Naive thymus-derived CD4-positive, alpha-beta T cell (primary cell): ENCODE data around the gene IKBKE. TPM values are rescaled to one million over a fixed set of nuclear protein-coding genes. Genes with fewer than 3 reads are reported as not detected.

ENCODE experiments used
- ATAC-seq: fragments of 150-1000 bp; cut with Tn5 transposase; 2 replicates; pipeline ENCODE4 v1.10.0; 2021; ENCODE audit warnings: mild to moderate bottlenecking, moderate library complexity
- CTCF ChIA-PET: fragments of 350-600 bp; sonication (Branson Sonifier 250); formaldehyde crosslinking; loops from one replicate; lab custom pipeline; 2021; ENCODE audit warnings: antibody characterized with exemption; lab: Charles Lee
- POLR2A ChIA-PET: fragments of 350-600 bp; sonication (Branson Sonifier 250); formaldehyde crosslinking; loops from one replicate; lab custom pipeline; 2021; ENCODE audit warnings: antibody characterized with exemption, inconsistent platforms; lab: Charles Lee
- DNase-seq, 9 donors: peaks; one replicate each; pipeline versions ENCODE4 v3.0.0 to v3.0.0-alpha.2; 2020 to 2022; ENCODE audit warnings: mixed read lengths in 1 of 9
- H3K27ac ChIP-seq: one replicate; pipeline ENCODE4 v1.7.0; 2013; ENCODE audit warnings: mild to moderate bottlenecking, low read depth, low read length, moderate library complexity
- H3K27me3 ChIP-seq, 2 donors: one replicate each; pipeline ENCODE4 v1.7.0; 2013; ENCODE audit warnings: low read length in 2 of 2, mild to moderate bottlenecking in 2 of 2, moderate library complexity in 2 of 2; ENCODE audit not compliant: control insufficient read depth in 2 of 2, insufficient read depth in 2 of 2
- H3K36me3 ChIP-seq, 3 experiments: 1 replicate in 2 of 3; 2 replicates in 1 of 3; pipeline ENCODE4 v1.7.0; 2013; ENCODE audit warnings: low read length in 3 of 3, mild to moderate bottlenecking in 3 of 3, moderate library complexity in 1 of 3; ENCODE audit not compliant: insufficient read depth in 3 of 3, control insufficient read depth in 2 of 3
- H3K4me1 ChIP-seq, 2 donors: one replicate each; pipeline ENCODE4 v1.7.0; 2013; ENCODE audit warnings: low read length in 2 of 2, mild to moderate bottlenecking in 2 of 2, moderate library complexity in 1 of 2; ENCODE audit not compliant: control insufficient read depth in 2 of 2, insufficient read depth in 2 of 2
- H3K4me3 ChIP-seq: 2 replicates; pipeline ENCODE4 v1.7.0; 2013; ENCODE audit warnings: mild to moderate bottlenecking, low read length
- H3K9me3 ChIP-seq, 3 experiments: 1 replicate in 2 of 3; 2 replicates in 1 of 3; pipeline ENCODE4 v1.7.0; 2013; ENCODE audit warnings: low read length in 3 of 3; ENCODE audit not compliant: control insufficient read depth in 2 of 3
- H3K27ac Mint-ChIP-seq, 9 donors: one replicate each; pipeline ENCODE4 v1.8.0; 2020 to 2022; ENCODE audit warnings: mixed read lengths in 9 of 9, mild to moderate bottlenecking in 8 of 9, moderate library complexity in 5 of 9, inconsistent platforms in 2 of 9
- H3K27me3 Mint-ChIP-seq, 5 donors: one replicate each; pipeline ENCODE4 v1.8.0; 2021 to 2022; ENCODE audit warnings: mixed read lengths in 5 of 5, mild to moderate bottlenecking in 1 of 5
- H3K36me3 Mint-ChIP-seq, 5 donors: one replicate each; pipeline ENCODE4 v1.8.0; 2020 to 2022; ENCODE audit warnings: mixed read lengths in 5 of 5, mild to moderate bottlenecking in 3 of 5, inconsistent platforms in 1 of 5
- H3K4me1 Mint-ChIP-seq, 7 donors: one replicate each; pipeline ENCODE4 v1.8.0; 2020 to 2022; ENCODE audit warnings: mixed read lengths in 7 of 7, mild to moderate bottlenecking in 3 of 7, inconsistent platforms in 1 of 7
- H3K4me3 Mint-ChIP-seq, 10 donors: one replicate each; pipeline ENCODE4 v1.8.0; 2020 to 2022; ENCODE audit warnings: mild to moderate bottlenecking in 10 of 10, mixed read lengths in 10 of 10, moderate library complexity in 6 of 10, inconsistent platforms in 2 of 10
- H3K9me3 Mint-ChIP-seq, 11 donors: one replicate each; pipeline ENCODE4 v1.8.0; 2020 to 2022; ENCODE audit warnings: mixed read lengths in 11 of 11, mild to moderate bottlenecking in 4 of 11, inconsistent platforms in 1 of 11, moderate library complexity in 1 of 11
- intact Hi-C, 2 donors: fragments of 100-400 bp; cut with micrococcal nuclease; formaldehyde crosslinking; loops; one replicate each; pipeline ENCODE4 v1.15.1; 2023
- polyA plus RNA-seq, 2 donors: library from polyadenylated mRNA; unstranded; fragments of 300-500 nt; fragmentation: Illumina TruSeq; gene quantifications; one replicate each; pipeline ENCODE4 v1.2.3, GENCODE V29; 2021
- total RNA-seq, 6 experiments: library from RNA in 5 of 6; stranded (reverse) in 5 of 6; gene quantifications; 1 replicate in 5 of 6; 2 replicates in 1 of 6; pipeline ENCODE4 v1.2.3 and lab custom pipeline; 2021 to 2026

The IKBKE gene
- total and polyA plus RNA-seq, 7 experiments from 2014 or later, result 32.5 to 177 (median 60.4) TPM

DNA sequence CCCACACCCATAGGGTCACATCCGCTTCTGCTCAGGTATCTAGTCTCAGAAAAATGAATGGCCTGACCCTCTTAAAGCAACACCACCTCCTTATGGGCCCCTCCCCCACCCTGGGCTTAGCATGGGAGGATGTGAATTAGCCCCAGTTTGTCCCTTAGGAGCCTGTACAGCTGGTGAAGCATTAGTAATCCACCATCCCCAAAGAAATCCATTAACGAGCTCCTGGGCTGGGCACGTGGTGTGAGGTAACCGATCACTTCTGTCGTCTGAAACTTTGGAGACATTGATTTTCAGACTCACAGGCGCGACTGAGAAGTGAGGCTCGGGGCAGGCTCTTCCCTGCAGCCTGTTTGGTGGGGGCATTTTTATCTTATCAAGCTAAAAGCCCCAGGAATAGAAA is 47.5 kb downstream of the IKBKE start:
- no peak overlapping the region for H3K4me3 Mint-ChIP-seq
- H3K27me3 ChIP-seq, result no peaks in the 10 kb centered on the region
- no peak overlapping the region for H3K27ac Mint-ChIP-seq
- intact Hi-C loops, result no loop called here
- H3K4me1 Mint-ChIP-seq, result peaks cover 0 to 8% (median 0%) of the 10 kb centered on the region in 7 donors
- no peak for ATAC-seq
- H3K36me3 Mint-ChIP-seq, result no peaks in the 10 kb centered on the region
- DNase-seq, result no peak
- CTCF ChIA-PET, result interaction anchor here (0.6 to 0.8 kb wide), 2 partner anchors 19 to 147 kb away, joined by 3 read pairs; no protein-coding TSS in a partner anchor
- H3K9me3 Mint-ChIP-seq, result no peaks in the 10 kb centered on the region
- H3K27me3 Mint-ChIP-seq, result no peaks in the 10 kb centered on the region
- H3K36me3 ChIP-seq, result no peaks in the 10 kb centered on the region
- H3K4me3 ChIP-seq, result no peak overlapping the region
- H3K27ac ChIP-seq, result no peak overlapping the region
- no peaks in the 10 kb centered on the region for H3K9me3 ChIP-seq
- POLR2A ChIA-PET, result interaction anchor here (1.7 kb wide), 1 partner anchor 16 kb away, joined by 5 read pairs; no protein-coding TSS in a partner anchor
- no peaks in the 10 kb centered on the region for H3K4me1 ChIP-seq

DNA sequence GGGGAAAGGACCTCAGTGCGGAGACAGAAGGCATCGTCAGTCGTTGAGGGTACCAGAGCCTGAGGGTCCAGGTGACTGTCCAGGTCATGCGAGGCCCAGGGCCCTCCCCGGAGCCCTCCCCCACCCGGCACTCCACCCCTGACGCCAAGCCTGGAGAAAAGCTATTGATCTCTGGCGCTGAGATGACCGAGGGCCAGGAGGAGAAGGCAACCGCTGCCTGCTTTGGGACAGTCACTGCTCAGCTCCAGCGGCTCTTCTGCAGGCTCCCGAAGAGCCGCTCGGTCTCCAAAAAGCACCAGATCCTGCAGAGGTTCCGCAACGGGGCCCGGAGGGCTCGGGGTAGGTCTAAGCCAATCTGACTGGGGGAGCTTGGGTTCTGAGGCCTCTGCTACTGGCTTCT is 47.9 kb downstream of the IKBKE start:
- POLR2A ChIA-PET, result no interaction called here
- no peak for DNase-seq

DNA sequence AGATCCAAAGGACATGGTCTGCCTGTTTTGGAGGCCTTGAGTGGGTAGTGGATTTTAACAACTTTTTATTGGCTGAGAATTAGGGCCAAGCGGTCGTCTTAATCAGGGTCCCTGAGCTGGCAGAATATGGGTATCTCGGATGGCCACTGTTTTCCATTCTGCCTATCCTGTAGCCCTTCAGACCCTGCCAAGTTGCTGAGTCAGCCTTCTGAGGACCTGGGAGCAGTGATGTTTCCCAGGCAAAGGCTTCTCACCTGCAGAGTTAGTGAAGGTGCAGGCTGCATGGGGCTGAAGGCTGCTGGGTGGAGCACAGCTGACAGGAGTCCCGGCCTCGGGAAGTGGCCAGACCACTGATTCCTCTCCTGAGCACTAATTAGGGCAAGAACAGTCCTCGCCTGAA is 48.5 kb downstream of the IKBKE start:
- H3K27me3 ChIP-seq, result no peaks in the 10 kb centered on the region
- H3K4me3 Mint-ChIP-seq, result no peak overlapping the region
- H3K36me3 Mint-ChIP-seq, result no peaks in the 10 kb centered on the region
- no peak overlapping the region for H3K27ac Mint-ChIP-seq
- H3K9me3 Mint-ChIP-seq, result no peaks in the 10 kb centered on the region
- POLR2A ChIA-PET, result interaction anchor here (0.6 kb wide), 1 partner anchor 120 kb away, joined by 3 read pairs; no protein-coding TSS in a partner anchor
- no peaks in the 10 kb centered on the region for H3K9me3 ChIP-seq
- no peaks in the 10 kb centered on the region for H3K4me1 ChIP-seq
- intact Hi-C loops, result no loop called here
- peaks cover 0 to 8% (median 0%) of the 10 kb centered on the region in 7 donors for H3K4me1 Mint-ChIP-seq
- H3K27me3 Mint-ChIP-seq, result no peaks in the 10 kb centered on the region
- H3K4me3 ChIP-seq, result no peak overlapping the region
- no peak overlapping the region for H3K27ac ChIP-seq
- no peak for ATAC-seq
- DNase-seq, result no peak
- CTCF ChIA-PET, result interaction anchor here (0.8 kb wide), 1 partner anchor 20 kb away, joined by 3 read pairs; no protein-coding TSS in a partner anchor
- no peaks in the 10 kb centered on the region for H3K36me3 ChIP-seq

More for the DNA sequence above, 47.9 kb downstream of the IKBKE start:
- Mint-ChIP-seq H3K9me3 (no peaks in the 10 kb centered on the region), H3K27me3 (no peaks in the 10 kb centered on the region), H3K36me3 (no peaks in the 10 kb centered on the region), H3K4me3 (no peak overlapping the region), H3K27ac (no peak overlapping the region), H3K4me1 (peaks cover 0 to 8% (median 0%) of the 10 kb centered on the region in 7 donors)
- H3K27me3 ChIP-seq, result no peaks in the 10 kb centered on the region
- no peaks in the 10 kb centered on the region for H3K9me3 ChIP-seq
- no peaks in the 10 kb centered on the region for H3K36me3 ChIP-seq
- no peaks in the 10 kb centered on the region for H3K4me1 ChIP-seq
- H3K4me3 ChIP-seq, result no peak overlapping the region
- intact Hi-C loops, result no loop called here
- CTCF ChIA-PET, result interaction anchor here (0.6 to 0.8 kb wide), 2 partner anchors 19 to 146 kb away, joined by 3 read pairs; no protein-coding TSS in a partner anchor
- no peak overlapping the region for H3K27ac ChIP-seq
- no peak for ATAC-seq

DNA sequence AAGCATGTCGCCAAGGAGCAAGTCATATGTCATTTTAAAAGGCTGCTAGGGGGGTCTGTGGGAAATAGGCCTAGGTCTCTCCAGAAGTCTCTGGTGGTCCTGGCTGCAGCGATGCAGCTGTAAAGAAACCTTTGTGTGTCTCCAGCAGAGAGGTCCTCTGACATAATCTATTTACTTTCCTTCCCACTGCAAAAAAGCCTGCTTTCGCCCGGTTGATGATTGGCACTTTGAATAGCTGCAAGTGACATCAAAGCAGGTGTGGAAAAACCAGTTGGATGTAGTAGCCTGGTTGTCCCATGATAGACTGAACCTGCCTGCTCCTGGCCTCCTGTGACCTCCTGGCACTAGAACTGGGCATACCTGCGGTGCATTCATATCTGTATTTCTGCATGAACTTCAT is 50.9 kb downstream of the IKBKE start:
- H3K27me3 ChIP-seq, result no peaks in the 10 kb centered on the region
- intact Hi-C loops, result no loop called here
- ATAC-seq (no peak), DNase-seq (no peak)
- peaks cover 0 to 6% (median 0%) of the 10 kb centered on the region in 7 donors for H3K4me1 Mint-ChIP-seq
- no peaks in the 10 kb centered on the region for H3K36me3 ChIP-seq
- no peaks in the 10 kb centered on the region for H3K4me1 ChIP-seq
- H3K4me3 ChIP-seq, result no peak overlapping the region
- no peaks in the 10 kb centered on the region for H3K9me3 ChIP-seq
- H3K36me3 Mint-ChIP-seq, result no peaks in the 10 kb centered on the region
- no peak overlapping the region for H3K27ac Mint-ChIP-seq
- H3K9me3 Mint-ChIP-seq, result no peaks in the 10 kb centered on the region
- no peak overlapping the region for H3K4me3 Mint-ChIP-seq
- ChIA-PET CTCF (interaction anchor here (0.7 kb wide), 1 partner anchor 31 kb away, joined by 6 read pairs; no protein-coding TSS in a partner anchor), POLR2A (no interaction called here)
- H3K27ac ChIP-seq, result no peak overlapping the region
- no peaks in the 10 kb centered on the region for H3K27me3 Mint-ChIP-seq

- Histone ChIP-seq H3K27ac (no peak overlapping the region), H3K27me3 (no peaks in the 10 kb centered on the region), H3K36me3 (no peaks in the 10 kb centered on the region), H3K4me1 (no peaks in the 10 kb centered on the region), H3K4me3 (no peak overlapping the region), H3K9me3 (no peaks in the 10 kb centered on the region)
- peaks cover 0 to 3% (median 0%) of the 10 kb centered on the region in 7 donors for H3K4me1 Mint-ChIP-seq
- H3K4me3 Mint-ChIP-seq, result no peak overlapping the region
- POLR2A ChIA-PET, result no interaction called here
- H3K27ac Mint-ChIP-seq, result no peak overlapping the region
- CTCF ChIA-PET, result interaction anchor here (0.7 kb wide), 1 partner anchor 32 kb away, joined by 6 read pairs; no protein-coding TSS in a partner anchor
- no peaks in the 10 kb centered on the region for H3K27me3 Mint-ChIP-seq
- no peaks in the 10 kb centered on the region for H3K9me3 Mint-ChIP-seq
- ATAC-seq (no peak), DNase-seq (no peak)
- H3K36me3 Mint-ChIP-seq, result no peaks in the 10 kb centered on the region
- intact Hi-C loops, result no loop called here
Measured at GRCh38 chr1:206521694-206522402, 51.6 kb downstream of the IKBKE start.

GRCh38 chr1:206524739-206525364 is 54.6 kb downstream of the IKBKE start:
- CTCF ChIA-PET, result no interaction called here
- intact Hi-C loops, result no loop called here

More at GRCh38 chr1:206524739-206525364, 54.6 kb downstream of the IKBKE start:
- H3K9me3 ChIP-seq, result no peaks in the 10 kb centered on the region
- no peaks in the 10 kb centered on the region for H3K27me3 Mint-ChIP-seq
- ATAC-seq (peak; percentile 62), DNase-seq (no peak)
- H3K9me3 Mint-ChIP-seq, result no peaks in the 10 kb centered on the region
- H3K4me3 ChIP-seq, result no peak overlapping the region
- H3K27me3 ChIP-seq, result no peaks in the 10 kb centered on the region
- no peak overlapping the region for H3K4me3 Mint-ChIP-seq
- POLR2A ChIA-PET, result no interaction called here
- H3K4me1 Mint-ChIP-seq, result peaks cover 0 to 3% (median 0%) of the 10 kb centered on the region in 7 donors
- H3K27ac ChIP-seq, result no peak overlapping the region
- no peaks in the 10 kb centered on the region for H3K4me1 ChIP-seq
- no peaks in the 10 kb centered on the region for H3K36me3 ChIP-seq
- no peaks in the 10 kb centered on the region for H3K36me3 Mint-ChIP-seq
- peak overlapping the region in 1 of 9 donors; percentile 78 for H3K27ac Mint-ChIP-seq
